SU-DHL-6 (cell line): ENCODE measurements around the gene WDR72.

Experiments used
- CTCF ChIP-seq: fragments of 200-600 bp; sonication (generic); IDR thresholded peaks from one replicate; pipeline ENCODE4 v1.5.1; 2017; ENCODE audit warnings: antibody characterized with exemption, mild to moderate bottlenecking, low read length, moderate library complexity; ENCODE audit not compliant: insufficient read depth, poor library complexity, severe bottlenecking
- EZH2phosphoT487 ChIP-seq: fragments of 200-600 bp; sonication (generic), shearing (Covaris generic); conservative IDR thresholded peaks from 2 replicates; pipeline ENCODE4 v1.6.1; 2018; ENCODE audit warnings: mild to moderate bottlenecking, antibody characterized with exemption, low read length, moderate library complexity, mixed read lengths

- TF ChIP-seq CTCF (no peak), EZH2phosphoT487 (no peak)
Observed at GRCh38 chr15:53618461-53618860, 141.0 kb downstream of the WDR72 start.
